NB4 (cell line): ENCODE results near the gene CELSR1.

ENCODE experiments used
- DNase-seq: peaks from one replicate; pipeline ENCODE4 v3.0.0; 2010; ENCODE audit warnings: low read depth
- H3K4me3 ChIP-seq: one replicate; pipeline ENCODE4 v1.5.1; 2011; ENCODE audit warnings: mild to moderate bottlenecking, low read depth, low read length, moderate library complexity
- CTCF ChIP-seq: IDR thresholded peaks from one replicate; pipeline ENCODE4 v1.5.1; 2012; ENCODE audit warnings: low read depth, low read length
- MYC ChIP-seq: IDR thresholded peaks from 2 replicates; pipeline ENCODE4 v1.6.1; 2011; ENCODE audit warnings: low read depth, low read length
- POLR2A ChIP-seq: IDR thresholded peaks from 2 replicates; pipeline ENCODE4 v1.6.1; 2011; ENCODE audit warnings: mild to moderate bottlenecking; ENCODE audit not compliant: insufficient read length; ENCODE audit errors: extremely low read depth
- TF ChIP-seq, protein P1 (sequence below): IDR thresholded peaks from 2 replicates; pipeline ENCODE4 v1.6.1; 2011; ENCODE audit warnings: low read depth, low read length

The CELSR1 gene

GRCh38 chr22:46348099-46348695, 189.2 kb downstream of the CELSR1 start:
- DNase-seq, result no peak

DNA sequence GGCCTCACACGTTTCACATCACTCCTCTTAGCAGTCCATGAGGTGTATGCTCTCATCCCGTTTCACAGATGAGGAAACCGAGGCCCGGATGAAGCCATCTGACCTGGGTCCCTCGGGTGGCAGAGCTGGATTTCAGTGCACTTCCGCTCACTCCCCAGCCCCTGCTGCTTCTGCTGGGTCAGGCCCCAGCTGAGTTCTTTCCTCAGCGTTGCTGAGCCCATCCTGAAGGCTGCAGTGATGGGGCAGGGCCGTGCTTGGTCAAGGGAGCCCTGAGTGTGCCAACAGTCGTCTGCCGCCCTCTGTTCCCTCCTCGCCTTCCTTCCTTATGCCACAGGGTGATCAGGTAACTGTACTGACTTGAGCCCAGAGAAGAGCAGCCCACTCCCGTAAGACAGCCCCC, 189.8 kb downstream of the CELSR1 start:
- DNase-seq, result no peak
- H3K4me3 ChIP-seq, result no peak overlapping the region
- TF ChIP-seq POLR2A, result no peak
- no peak for TF ChIP-seq CTCF
- TF ChIP-seq, protein P1, sequence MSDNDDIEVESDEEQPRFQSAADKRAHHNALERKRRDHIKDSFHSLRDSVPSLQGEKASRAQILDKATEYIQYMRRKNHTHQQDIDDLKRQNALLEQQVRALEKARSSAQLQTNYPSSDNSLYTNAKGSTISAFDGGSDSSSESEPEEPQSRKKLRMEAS, result no peak

More at GRCh38 chr22:46348099-46348695, 189.2 kb downstream of the CELSR1 start:
- TF ChIP-seq MYC (no peak), POLR2A (no peak), CTCF (no peak)
- TF ChIP-seq, protein P1, result no peak
- no peak overlapping the region for H3K4me3 ChIP-seq

DNA sequence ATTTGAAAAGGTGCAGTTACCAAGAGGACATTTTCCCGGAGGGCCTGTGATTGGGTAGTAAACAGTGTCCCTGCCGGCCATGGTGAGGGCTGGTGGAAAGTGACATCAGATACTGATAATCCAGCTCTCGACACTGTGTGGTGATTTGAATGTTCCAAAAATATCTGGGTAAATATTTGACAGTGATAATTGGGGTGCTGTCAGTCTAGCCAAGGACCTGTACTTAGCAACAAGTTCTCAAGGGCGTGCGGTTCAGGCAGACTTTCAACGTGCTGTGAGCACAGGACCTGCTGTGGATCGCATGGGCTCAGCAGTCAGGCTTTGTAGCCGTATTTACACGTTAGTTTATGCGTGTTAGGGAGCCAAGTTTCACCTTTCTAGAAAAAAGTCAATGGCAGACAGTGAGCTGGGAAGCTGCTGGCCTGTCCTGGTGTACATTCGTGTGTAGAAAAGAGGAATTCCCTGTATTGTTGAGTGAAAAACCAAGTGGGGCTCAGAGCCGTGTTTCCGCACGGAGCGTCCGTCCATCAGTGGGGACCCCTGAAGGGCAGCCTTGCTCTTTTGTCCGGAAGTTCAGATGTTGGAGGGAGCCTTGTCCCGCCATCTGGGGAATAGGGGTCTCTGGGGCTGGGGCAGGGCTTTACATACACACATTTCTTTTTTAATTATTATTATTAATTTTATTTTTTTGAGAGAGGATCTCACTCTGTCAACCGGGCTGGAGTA, 190.6 kb downstream of the CELSR1 start:
- no peak for DNase-seq
- TF ChIP-seq CTCF, result no peak
- TF ChIP-seq POLR2A, result no peak
- TF ChIP-seq, protein P1, result no peak
- TF ChIP-seq MYC, result no peak
- H3K4me3 ChIP-seq, result no peak overlapping the region

DNA sequence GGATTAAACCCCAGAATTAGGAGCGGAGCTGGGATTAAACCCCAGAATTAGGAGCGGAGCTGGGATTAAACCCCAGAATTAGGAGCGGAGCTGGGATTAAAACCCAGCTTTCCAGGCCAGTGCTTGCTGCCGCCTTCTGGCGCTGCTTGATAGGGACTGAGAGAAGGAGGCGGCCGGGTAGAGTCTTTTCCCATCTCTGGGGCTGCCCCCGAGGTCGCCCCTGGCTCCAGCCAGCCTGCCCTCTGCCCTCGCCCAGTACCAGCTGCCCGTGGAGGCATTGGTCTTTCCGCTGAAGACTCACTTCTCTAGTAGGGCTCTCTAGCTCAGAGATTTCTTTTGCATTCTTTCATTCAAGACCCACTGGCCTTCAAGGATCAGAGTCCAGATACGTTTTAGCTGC, 196.7 kb downstream of the CELSR1 start:
- TF ChIP-seq, protein P1, result no peak
- TF ChIP-seq MYC (no peak), CTCF (no peak), POLR2A (no peak)
- H3K4me3 ChIP-seq, result no peak overlapping the region
- no peak for DNase-seq

DNA sequence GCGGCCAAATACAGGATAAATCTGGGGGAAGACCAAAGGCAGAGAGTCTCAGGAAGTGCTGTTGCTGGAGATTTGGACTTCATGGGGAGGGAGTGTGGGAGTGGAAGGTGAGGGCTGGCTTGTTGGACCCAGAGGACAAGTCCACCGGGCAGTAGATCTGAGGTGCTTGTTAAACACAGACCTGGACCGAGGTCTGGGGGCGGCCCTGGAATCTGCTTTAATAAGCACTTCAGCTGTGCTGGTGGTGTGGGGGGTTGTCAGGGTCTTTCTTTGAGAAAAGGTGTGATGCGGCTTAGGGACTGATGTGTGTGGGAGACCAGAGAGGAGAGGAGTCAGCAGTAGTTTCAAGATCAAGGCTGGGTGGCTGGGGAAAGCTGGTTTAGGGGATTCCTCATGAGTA, 197.5 kb downstream of the CELSR1 start:
- no peak overlapping the region for H3K4me3 ChIP-seq
- TF ChIP-seq MYC (no peak), POLR2A (no peak), CTCF (no peak)
- TF ChIP-seq, protein P1, result no peak
- DNase-seq, result no peak
